Hypothalamus (tissue), 51 donors: ENCODE measurements around the gene LYRM4.
A peak's percentile ranks its signal among the peaks of the same experiment; 100 is the strongest.

Experiments used
- DNase-seq, 51 donors: peaks; one replicate each; lab custom pipeline; 2025; lab: John Stamatoyannopoulos, UW

Gene LYRM4

GRCh38 chr6:5247201-5247600 lies 13.5 kb downstream of the LYRM4 start:
- DNase-seq = no peak

- no peak for DNase-seq
These were observed 14.3 kb downstream of the LYRM4 start for GRCh38 chr6:5246141-5247097.

GRCh38 chr6:5243069-5243468 lies 17.7 kb downstream of the LYRM4 start:
- DNase-seq = no peak

- no peak for DNase-seq
These were observed 19.5 kb downstream of the LYRM4 start for GRCh38 chr6:5241252-5241651.

GRCh38 chr6:5238336-5238735 lies 22.4 kb downstream of the LYRM4 start:
- no peak for DNase-seq

GRCh38 chr6:5237805-5238204 lies 22.9 kb downstream of the LYRM4 start:
- no peak for DNase-seq

- no peak for DNase-seq
These were observed 24.9 kb downstream of the LYRM4 start for GRCh38 chr6:5235830-5236229.

- no peak for DNase-seq
These were observed 25.9 kb downstream of the LYRM4 start for GRCh38 chr6:5234874-5235273.

GRCh38 chr6:5231289-5231688 lies 29.5 kb downstream of the LYRM4 start:
- DNase-seq = no peak

GRCh38 chr6:5230081-5230480 lies 30.7 kb downstream of the LYRM4 start:
- DNase-seq = no peak

- no peak for DNase-seq
These were observed 31.4 kb downstream of the LYRM4 start for GRCh38 chr6:5229356-5229755.

- DNase-seq = no peak
These were observed 37.4 kb downstream of the LYRM4 start for GRCh38 chr6:5223309-5223708.

- no peak for DNase-seq
These were observed 40.3 kb downstream of the LYRM4 start for GRCh38 chr6:5220443-5220842.

- DNase-seq = no peak
These were observed 41.6 kb downstream of the LYRM4 start for GRCh38 chr6:5219011-5219691.

GRCh38 chr6:5217356-5217755 lies 43.4 kb downstream of the LYRM4 start:
- DNase-seq = no peak

GRCh38 chr6:5215799-5216198 lies 45.0 kb downstream of the LYRM4 start:
- no peak for DNase-seq

- no peak for DNase-seq
These were observed 45.6 kb downstream of the LYRM4 start for GRCh38 chr6:5215159-5215558.

GRCh38 chr6:5214570-5215052 lies 46.1 kb downstream of the LYRM4 start:
- peak in 32 of 51 donors; percentile 7 to 79 (median 34) for DNase-seq

- DNase-seq = no peak
These were observed 46.9 kb downstream of the LYRM4 start for GRCh38 chr6:5213836-5214235.

- no peak for DNase-seq
These were observed 49.3 kb downstream of the LYRM4 start for GRCh38 chr6:5211492-5211891.

- DNase-seq = no peak
These were observed 52.2 kb downstream of the LYRM4 start for GRCh38 chr6:5208471-5208971.

- DNase-seq = no peak
These were observed 52.7 kb downstream of the LYRM4 start for GRCh38 chr6:5208057-5208456.
